Dedifferentiated amniotic fluid mesenchymal stem cell (primary cell): ENCODE data around the gene LYPD6B.
A peak's percentile ranks its signal among the peaks of the same experiment; 100 is the strongest.

Experiments
- DNase-seq: peaks from one replicate; pipeline ENCODE4 v3.0.0-alpha.2; 2016; ENCODE audit errors: extremely low spot score

Gene LYPD6B, protein sequence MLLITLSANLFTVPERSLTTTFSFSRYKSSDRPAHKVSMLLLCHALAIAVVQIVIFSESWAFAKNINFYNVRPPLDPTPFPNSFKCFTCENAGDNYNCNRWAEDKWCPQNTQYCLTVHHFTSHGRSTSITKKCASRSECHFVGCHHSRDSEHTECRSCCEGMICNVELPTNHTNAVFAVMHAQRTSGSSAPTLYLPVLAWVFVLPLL

DNA sequence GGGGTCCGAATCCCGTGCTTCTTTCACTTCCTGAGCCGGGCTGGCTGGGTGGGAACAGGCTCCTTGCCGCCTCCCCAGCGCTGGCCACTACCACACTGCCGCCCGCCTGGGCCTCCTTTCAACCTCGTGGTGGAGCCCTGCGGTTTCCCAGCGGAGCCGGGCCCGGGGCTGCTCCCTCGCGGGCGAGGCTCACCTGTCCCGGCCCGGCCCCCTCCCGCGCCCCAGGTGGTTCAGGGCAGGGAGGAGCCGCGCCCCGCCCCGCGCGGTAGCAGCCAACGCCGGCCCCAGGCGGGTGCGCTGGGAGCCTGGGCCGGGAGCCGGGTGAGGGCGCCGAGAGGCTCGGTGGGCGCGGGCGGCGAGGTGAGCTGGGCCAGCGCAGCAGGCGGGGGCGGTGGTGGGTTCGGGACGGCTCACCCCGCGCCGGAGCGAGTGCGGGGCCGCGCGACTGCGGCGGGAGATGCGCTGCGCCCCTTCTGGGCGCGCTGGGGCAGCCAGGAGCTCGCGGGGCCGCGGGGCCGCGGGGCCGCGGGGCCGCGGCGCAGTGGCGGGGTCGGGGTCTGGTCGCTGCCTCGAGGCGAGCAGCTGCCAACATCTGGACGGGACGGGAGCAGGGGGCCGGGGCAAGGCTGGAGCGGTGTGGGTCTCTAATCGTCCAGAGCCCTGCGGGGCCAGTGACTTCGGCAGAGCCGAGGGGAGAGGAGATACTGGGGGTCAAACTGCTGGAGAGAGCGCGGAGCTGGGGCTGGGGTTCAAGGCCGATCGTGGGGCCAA lies at the start of gene LYPD6B:
LYPD6B (plus strand) TSS at position 258 of the 771 bp plus-strand sequence. CDS start 92,250 bp downstream, outside the sequence.
- DNase-seq = no peak

DNA sequence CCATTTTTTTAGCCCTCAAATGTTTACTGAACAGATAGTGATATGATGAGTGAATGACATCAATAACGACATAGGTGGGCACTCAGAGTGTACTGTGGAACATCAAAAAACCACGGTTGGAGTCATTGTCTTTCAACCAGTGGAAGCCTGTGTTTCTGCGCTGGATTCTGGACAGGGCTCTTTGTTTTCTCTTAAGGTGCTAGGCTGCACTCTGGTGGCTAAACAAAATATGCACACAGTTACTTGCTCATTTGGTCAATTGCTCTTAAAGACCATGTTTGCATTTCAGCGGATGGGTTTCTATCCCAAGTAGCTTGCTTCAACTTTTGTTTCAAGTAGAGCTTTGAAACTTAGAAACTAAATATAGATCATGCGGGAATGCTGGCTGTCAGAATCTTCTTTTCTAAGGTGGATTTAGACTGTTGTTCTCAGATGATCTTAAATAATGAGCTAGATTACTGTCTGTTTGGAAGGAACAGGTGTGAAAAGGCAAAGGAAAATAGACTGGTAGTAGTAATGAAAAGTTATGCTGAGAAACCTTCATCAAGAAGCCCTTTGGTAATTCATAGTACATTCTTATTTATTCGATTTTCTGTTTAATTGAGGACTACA lies 48.5 kb upstream of the LYPD6B start:
- DNase-seq = peak; percentile 91

DNA sequence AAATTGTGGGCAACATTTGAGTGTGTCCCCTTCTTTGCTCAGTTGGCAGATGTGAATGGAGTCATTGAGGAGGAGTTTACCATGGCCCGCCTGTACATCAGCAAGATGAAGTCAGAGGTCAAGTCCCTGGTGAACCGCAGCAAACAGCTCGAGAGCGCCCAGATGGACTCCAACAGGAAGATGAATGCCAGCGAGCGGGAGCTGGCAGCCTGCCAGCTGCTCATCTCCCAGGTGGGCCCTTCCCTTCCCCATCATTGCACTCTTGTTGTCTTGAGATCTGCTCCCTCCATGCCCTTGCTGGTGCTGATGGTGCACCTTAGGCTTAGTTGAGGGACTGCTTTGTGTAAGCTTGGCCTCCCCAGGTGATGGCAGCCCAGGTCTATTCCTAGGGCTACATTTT lies 47.5 kb upstream of the LYPD6B start:
- no peak for DNase-seq

DNA sequence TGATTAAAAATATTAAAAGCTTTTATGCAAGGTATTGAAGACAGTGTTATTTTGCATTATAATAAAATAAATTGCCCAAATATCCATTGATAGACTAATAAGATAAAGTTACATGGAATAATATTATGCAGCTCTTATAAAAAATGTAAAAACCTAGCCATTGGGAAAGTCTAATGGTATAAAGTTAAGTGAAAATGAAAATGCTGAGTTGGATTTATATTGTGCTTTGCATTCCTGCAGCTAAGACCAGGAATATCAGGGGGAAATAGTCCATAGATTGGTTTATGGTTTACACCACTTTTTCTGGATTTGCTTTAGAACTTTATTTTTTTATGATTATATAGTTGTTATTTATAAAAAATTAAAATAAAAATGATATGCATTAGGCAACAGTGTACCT lies 46.1 kb upstream of the LYPD6B start:
- DNase-seq = no peak

DNA sequence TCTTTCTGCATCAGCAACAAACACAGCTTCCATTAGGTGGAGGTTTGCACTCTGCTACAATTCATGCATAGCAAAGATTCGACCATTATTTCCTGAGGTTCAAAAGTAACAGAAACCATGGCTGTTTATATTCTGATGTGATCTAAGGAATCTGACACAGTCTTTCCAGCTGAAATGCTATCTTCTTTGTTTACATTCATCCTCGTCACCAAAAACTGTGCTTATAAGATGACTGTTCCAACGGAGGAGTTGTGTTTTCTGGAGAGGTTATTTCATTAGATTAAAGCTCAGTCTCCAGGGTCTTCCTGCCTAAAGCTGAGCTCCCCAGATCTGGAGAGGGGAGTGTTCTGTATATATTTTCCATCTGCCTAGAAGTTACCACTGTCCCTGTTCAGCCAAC lies 45.1 kb upstream of the LYPD6B start:
- DNase-seq = no peak

DNA sequence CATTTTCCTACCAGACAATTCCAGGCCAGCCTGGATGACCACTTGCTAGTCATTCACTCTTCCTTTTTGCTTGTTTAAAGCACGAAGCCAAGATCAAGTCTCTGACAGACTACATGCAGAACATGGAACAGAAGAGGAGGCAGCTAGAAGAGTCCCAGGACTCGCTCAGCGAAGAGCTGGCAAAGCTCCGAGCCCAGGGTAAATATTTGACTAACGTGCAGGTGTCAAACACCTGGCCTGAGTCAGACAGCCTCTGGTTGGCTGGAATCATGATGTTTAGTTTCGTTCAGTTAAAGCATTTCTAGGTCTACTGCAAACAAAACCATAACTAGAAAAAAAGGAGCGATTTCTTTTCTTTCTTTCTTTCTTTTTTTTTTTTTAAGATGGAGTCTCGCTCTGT lies 44.2 kb upstream of the LYPD6B start:
- no peak for DNase-seq

DNA sequence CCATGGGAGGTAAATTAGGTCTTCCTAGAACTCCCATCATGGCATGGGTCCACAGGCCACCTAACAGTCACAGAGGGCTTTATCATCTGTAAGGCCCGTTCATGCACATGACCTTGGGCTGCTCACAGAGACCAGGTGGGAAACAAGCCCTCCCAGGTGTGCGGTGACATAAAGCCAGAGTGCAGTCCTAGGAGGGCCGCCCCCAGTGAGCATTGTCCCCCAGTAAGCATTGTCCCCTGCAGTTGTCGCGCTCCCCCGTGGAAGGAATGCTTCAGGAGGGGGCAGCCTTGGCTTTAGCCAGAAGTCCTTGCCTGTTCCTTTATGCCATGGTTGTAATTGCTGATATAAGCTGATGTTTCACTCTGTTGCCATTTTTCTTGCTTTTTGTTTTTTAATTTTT lies 41.7 kb upstream of the LYPD6B start:
- DNase-seq = no peak

DNA sequence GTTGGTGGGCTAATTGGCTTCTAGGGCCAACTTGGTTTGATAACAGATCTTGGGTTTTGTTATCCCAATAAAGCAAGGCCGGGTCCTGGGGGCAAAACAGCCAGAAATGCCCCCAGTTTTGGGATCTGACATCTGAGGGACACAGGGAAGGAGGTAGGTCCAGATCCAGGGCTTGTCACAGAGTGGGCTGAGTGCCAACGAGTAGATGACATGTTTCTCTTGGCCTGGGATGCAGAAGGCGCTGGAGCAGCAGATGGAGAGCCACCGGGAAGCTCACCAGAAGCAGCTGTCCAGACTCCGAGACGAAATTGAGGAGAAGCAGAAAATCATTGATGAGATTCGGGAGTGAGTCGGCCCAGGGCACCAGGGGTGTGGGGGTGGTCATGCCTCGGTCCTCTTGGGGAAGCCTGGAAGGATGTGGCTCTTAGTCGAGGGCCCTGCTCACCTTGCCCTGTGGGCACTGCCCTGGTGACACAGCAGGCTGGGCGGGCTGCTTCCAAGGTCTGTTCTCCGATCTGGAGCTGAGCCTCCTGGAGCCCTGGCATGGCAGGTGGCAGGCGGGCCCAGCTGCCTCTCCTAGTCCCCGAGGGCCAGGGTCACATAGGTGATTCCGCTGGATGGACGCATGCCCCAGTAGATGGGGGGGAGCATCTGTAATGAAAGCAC lies 40.2 kb upstream of the LYPD6B start:
- DNase-seq = no peak

DNA sequence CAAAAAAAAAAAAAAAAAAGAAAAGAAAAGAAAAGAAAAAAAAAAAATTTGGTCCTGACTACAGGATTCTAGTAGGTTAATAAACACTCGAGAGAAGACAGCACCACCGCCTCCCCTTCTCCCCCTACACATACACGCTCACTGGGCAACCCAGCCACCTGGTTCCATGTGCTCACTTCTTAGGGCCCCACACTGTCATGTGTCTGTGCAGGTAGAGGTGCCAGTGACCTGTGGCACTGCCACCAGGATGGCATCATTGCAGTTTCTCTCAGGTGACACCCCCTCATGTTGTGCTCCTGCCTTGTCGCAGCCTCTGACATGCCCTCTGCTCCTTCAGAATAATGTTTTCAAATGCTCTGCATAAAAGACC lies 39.7 kb upstream of the LYPD6B start:
- no peak for DNase-seq

DNA sequence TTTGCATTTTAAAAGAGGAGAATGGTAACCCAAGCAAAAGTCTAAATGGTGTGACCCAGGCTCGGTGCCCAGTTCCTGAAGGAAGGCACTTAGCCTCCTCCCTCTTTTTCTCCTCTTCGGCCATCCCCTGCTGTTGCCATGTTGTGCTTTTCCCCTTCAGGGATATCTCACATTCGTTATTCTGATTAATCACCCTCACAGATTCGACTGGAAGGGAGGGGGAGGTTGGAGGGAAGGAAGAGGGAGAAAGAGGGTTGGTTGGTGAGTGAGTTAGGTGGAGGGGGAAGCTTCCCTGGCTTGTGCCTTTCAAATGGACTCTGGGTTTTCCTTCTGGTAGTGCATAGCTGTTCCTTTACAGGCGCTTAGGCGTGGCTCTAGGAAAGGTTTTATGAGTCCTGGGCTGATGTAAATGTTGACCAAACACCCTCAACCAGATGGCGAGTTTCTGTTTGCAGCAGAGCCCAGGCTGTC lies 39.0 kb upstream of the LYPD6B start:
- no peak for DNase-seq

DNA sequence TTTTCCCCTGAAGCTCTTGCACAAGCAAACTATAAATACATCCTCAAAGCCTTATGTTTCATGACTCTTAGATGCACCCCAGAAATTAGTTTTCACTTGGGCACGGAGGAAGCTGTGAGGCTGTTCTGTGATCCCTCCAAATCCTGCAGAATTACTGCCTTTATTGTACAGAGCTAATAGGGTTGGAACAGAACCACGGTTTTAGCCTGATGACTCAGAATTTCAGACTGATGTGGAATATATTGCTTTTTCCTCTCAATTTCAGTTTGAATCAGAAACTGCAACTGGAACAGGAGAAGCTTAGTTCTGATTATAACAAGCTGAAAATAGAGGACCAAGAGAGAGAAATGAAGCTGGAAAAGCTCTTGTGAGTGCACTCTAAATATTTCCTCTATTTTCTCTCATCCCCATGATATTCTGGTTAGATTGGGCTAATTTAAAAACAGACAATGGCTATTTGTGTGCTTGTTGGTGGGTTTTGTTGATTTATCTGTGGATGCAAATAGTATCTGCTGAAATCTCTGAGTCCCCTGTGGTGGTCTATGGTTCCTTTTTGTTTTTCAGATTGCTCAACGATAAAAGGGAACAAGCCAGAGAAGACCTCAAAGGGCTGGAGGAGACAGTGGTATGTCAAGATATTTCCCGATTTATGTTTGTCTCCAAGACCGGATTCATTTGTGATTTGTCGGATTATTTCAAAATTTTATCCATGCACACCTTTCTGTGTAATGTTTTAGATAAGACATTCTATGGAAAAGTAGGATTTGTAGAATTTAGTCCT lies 38.2 kb upstream of the LYPD6B start:
- no peak for DNase-seq

DNA sequence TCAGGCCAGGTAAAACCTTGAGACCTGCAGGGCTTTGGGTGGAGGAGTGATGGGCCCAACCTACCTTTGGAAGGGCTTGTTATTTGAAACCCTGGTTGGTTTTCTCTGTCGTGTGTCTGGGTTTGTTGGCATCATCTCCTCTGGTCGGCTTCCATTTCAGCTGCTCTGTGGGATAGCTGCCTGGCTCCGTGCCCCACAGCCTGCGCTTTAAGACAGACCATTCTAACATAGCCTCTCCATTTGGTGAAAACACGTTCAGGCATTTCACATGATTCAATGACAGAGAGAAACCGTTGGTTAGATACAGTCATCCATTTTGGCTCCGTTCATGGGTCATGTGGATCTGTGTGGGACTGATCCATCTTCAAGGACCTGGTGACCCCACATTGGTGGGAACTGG lies 37.0 kb upstream of the LYPD6B start:
- DNase-seq = no peak

DNA sequence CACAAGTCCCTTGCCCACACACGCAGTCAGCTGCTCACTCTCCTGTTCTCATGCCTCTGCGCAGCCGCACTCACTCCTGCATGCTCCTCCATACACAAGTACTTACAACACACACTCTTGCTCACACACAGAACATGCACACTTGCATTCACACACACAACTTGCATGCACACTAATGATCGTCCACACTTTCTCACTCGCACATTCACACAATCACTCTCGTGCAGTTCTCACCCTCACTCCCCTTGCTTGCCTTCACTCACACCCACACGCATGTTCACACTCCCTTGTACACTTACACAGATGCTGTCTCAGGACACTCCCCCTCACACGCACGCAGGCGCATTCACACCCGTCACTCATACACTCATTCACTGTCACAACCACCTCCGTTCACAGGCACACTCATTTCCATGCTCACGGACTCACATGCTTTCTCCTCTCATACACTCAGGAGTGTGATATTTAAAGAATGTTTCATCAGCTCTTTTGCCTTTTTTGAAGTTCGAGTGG lies 36.1 kb upstream of the LYPD6B start:
- DNase-seq = no peak

DNA sequence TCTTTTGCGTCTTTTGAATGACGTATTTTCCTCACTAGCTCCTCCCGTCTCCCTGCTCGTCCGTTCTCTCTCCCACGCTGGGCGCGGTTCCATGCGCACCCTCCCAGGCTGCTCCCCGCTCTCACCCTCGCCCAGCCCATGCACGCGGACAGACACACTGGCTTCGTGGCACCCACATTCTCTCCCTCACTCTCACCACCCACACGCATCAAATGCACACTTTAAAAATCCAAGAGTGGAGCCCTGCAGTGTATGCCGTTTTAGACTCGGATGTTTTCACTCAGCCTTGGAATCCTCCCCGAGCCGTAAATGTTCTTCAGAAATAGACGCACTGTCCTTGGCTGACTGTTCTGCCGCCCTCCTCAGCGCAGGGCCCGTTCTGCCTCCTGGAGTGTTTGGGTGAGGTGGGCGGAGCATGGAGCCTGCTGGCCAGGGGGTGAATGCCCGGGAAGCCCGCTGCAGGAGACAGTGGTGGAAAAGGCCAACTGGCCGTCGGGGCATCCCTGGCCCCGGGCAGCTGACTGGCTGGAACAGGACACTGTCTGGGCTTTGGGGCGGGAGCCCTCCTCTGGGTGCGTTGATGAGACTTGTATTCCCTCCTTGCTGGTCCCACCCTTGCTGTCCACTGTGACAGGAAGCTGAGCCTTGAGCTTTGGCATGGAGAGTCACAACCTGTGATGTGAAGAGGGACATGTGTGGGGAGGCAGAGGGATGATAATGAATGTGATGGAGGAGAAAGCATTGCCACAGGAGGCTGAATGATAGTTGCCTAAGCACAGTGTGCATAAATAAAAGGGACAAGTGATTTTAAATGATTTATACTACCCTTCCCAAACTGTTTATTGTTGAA lies 35.4 kb upstream of the LYPD6B start:
- DNase-seq = no peak

DNA sequence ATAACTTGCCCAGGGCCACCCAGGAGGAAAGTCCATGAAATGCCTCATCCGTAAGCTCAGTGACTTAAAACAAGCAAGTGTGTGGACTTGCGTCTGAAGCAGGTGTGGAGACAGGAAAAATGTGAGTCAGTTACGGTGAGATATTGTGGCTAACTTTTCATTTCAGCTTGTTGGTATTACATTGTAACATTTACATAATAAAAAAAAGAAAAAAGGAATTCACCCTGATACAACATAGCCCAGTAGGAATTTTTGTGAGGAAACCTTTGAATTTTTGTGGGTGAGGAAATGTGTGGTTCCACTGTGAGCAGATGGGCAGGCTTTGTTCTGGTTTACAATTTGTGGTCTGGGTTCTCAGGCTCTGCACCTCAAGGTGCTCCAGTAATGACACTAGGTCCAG lies 33.7 kb upstream of the LYPD6B start:
- DNase-seq = no peak

DNA sequence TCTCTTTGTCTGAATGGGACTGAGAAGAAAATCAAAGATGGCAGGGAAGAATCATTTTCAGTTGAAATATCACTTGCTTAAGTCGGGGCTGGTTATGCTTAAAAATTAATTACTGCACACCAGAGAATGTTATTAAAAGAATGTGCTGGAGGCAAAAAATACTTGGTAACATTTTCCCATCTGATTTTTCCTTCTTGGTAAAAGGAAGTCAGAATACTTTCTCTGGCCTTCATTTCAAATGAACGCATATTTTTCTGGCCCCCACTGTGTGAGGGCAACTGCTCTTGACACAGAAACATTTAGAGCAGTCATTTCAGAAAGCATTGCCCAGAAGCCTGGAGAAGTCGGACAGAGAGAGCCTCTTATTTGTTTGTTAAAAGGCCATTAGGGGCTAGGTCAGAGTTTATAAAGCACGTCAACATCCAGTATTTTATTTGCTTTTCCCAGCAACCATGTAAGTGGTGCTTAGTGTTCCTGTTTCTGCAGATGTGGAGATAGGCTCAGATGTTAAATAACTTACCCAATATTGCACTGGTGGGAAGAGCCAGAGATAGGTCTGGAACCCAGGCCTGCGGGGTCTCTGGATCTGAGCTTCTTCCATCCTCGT lies 32.9 kb upstream of the LYPD6B start:
- no peak for DNase-seq

DNA sequence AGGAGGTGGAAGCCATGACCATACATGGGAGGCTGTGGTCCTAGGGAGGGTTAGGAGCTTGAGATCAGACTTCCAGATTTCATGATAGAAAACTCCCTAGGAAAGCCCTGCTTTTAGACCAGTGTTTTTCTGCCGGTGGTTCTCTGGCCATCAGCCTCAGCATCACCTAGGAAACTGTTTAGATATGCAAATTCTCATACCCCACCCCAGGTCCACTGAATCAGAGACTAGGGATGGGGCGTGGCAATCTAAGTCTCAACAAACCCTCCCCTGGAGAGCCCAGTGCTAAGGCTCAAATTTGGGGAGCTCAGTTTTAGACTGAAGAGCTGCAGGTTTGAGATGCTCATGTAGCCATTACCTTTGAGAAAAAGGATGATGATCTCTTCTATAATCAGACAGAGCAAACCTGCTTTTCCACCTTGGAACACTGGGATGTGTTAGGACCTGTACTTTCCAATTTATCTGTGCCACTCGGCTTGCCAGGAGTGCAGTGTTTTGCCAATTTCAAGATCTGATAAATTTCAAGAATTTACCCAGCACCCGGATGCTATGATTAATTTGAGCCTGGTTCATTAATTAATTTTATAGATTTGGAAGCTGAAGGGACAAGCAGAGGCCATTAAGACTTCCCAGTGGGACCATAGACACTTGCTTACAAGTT lies 31.5 kb upstream of the LYPD6B start:
- DNase-seq = no peak

DNA sequence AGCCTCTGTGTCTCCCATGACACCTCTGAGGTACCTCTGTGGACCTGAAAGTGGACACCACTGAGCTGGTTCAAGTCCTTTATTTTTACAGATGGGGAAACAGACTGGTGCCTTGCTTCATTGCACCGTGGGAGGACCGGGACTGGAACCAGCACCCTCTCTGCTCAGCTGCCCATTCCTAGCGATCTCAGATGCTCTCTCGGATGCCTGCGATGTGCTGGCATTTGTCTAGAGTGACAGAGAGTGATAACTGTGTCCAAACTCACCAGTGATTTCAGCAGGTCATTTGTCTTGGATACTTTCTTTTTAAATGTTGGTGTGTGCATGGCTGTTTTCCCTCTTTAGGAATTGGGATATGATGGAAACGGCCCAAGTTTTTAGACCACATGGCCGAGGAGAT lies 30.1 kb upstream of the LYPD6B start:
- no peak for DNase-seq

DNA sequence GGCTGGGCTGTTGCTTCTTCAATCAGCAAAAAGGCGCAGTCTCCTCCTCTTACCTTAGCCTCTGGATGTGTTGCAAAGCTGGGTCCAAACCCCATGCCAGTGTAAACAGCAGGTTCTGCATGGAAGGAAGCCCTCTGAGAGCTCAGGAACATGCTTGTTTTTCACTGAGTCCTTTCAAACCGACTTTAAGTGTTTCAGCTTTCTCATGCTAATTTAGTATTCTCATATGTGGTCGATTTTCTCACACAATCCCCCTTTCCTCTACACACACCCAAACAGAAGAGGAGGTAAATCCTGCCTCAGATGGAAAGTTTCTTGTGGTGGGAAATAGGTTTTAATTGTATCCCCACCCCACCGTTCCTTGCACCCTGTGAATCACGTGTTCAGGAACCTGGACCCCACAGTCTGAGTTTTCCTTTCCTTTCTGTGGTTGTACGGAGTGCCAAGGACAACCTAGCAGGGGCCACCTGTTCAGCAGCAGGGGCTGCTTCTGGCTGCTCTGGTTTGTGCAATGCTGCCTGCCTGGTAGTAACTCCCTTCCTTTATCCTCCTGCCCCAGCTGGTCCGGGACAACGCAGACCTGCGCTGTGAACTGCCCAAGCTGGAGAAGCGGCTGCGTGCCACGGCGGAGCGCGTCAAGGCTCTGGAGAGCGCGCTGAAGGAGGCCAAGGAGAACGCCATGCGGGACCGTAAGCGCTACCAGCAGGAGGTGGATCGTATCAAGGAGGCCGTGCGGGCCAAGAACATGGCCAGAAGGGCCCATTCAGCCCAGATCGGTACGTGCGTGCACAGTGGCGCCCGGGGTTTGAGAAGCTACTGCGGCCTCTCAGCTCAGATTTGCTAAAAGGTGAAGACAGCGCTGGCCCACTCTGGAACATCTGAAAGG lies 28.7 kb upstream of the LYPD6B start:
- DNase-seq = no peak
